Measurements from ENCODE around the gene SSU72. TPM values are rescaled to one million over a fixed set of nuclear protein-coding genes. Genes with fewer than 3 reads are reported as not detected.
"Not testable (repeated sequence)": the region's sequence is repeated elsewhere in the genome, so short reads cannot be mapped to it uniquely, and the experiment has no call there.

SSU72 gene
- total RNA-seq, 4 donors from 2014 or later, result 95.7 to 130 (median 107) TPM

DNA sequence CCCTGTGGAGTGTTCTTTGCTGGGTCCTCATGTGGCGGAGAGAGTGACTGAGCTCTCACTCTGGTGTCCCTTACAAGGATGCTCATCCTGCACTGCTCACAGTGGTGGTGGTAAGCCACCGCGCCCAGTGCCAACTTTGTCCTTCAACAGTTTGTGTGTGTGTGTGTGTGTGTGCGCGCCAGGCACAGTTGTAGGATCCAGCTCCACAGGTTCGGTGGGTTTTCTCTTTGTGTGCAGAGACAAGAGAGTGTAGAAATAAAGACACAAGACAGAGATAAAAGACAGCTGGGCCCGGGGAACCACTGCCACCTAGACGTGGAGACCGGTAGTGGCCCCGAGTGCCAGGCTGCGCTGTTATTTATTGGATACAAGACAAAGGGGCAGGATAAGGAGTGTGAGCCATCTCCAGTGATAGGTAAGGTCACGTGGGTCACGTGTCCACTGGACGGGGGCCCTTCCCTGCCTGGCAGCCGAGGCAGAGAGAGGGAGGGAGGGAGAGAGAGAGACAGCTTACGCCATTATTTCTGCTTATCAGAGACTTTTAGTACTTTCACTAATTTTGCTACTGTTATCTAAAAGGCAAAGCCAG is 69.8 kb downstream of the SSU72 start:
- ATAC-seq (ENCODE audit: low FRiP score) (peak; percentile 43), DNase-seq (ENCODE audit: low spot score) (peak; percentile 57)
- peak in 1 of 3 donors; percentile 57 for TF ChIP-seq CTCF (IDR thresholded peaks at IDR 0.05)

- DNase-seq (ENCODE audit: low spot score), result not testable (repeated sequence)
- peak; percentile 52 for ATAC-seq (ENCODE audit: low FRiP score)
Observed at GRCh38 chr1:1495461-1495975, 79.1 kb downstream of the SSU72 start.

DNA sequence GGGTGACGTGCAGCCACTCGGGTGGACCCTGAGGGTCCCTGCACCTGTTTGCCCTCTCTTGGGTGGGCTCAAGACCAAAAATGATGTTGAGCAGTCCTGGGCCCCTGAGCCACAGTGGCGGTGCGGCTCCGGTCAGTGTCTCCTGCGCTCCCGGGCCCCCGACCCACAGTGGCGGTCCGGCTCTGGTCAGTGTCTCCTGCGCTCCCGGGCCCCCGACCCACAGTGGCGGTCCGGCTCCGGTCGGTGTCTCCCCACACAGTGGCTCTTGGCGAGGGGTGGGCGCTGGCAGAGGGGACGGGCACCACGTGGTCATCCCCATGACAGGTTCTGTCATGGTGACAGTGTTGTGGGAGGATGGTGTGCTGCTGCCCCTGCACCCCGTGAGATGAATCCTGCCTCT is 80.4 kb downstream of the SSU72 start:
- DNase-seq (ENCODE audit: low spot score); ATAC-seq (ENCODE audit: low FRiP score): not testable (repeated sequence)

Other genes starting within 250 kb of the SSU72 start
- under 1 TPM; 0.12 to 0.32 (median 0.16) TPM for gene TAS1R3, start 243.6 kb downstream of the SSU72 start, total RNA-seq
- 10 to 100 TPM; 56.6 to 65.0 (median 61.8) TPM for gene DVL1, start 225.4 kb downstream of the SSU72 start, total RNA-seq
- gene MXRA8, start 216.3 kb downstream of the SSU72 start, total RNA-seq, result 100 to 1,000 TPM in 1 of 4 donors, 10 to 100 TPM in 3; 78.2 to 147 (median 83.3) TPM
- 100 to 1,000 TPM in 3 of 4 donors, 10 to 100 TPM in 1; 96.3 to 115 (median 105) TPM for gene AURKAIP1, start 199.7 kb downstream of the SSU72 start, total RNA-seq
- 100 to 1,000 TPM; 142 to 273 (median 204) TPM for gene CCNL2, start 175.5 kb downstream of the SSU72 start, total RNA-seq
- 100 to 1,000 TPM; 106 to 170 (median 136) TPM for gene MRPL20, start 167.6 kb downstream of the SSU72 start, total RNA-seq
- 1 to 10 TPM; 2.6 to 7.3 (median 3.8) TPM for gene ANKRD65, start 153.6 kb downstream of the SSU72 start, total RNA-seq
- 10 to 100 TPM in 3 of 4 donors, 1 to 10 TPM in 1; 6.8 to 21.1 (median 13.8) TPM for gene VWA1, start 139.2 kb downstream of the SSU72 start, total RNA-seq
- gene ATAD3C, start 125.2 kb downstream of the SSU72 start, total RNA-seq, result 1 to 10 TPM in 2 of 4 donors, under 1 TPM in 1, not detected in 1; 0.69 to 3.5 (median 2.4) TPM
- gene ATAD3B, start 103.1 kb downstream of the SSU72 start, total RNA-seq, result 10 to 100 TPM; 11.0 to 91.6 (median 16.5) TPM
- gene ATAD3A, start 62.7 kb downstream of the SSU72 start, total RNA-seq, result 10 to 100 TPM; 17.3 to 38.5 (median 20.7) TPM
- gene TMEM240, start 34.2 kb downstream of the SSU72 start, total RNA-seq, result 1 to 10 TPM; 2.6 to 3.5 (median 3.1) TPM
- 1 to 10 TPM in 3 of 4 donors, not detected in 1; 1.9 to 2.6 (median 2.2) TPM for gene FNDC10, start 25.3 kb upstream of the SSU72 start, total RNA-seq
- 10 to 100 TPM; 33.7 to 52.2 (median 40.2) TPM for gene MIB2, start 40.6 kb upstream of the SSU72 start, total RNA-seq
- gene MMP23B, start 57.3 kb upstream of the SSU72 start, total RNA-seq, result 10 to 100 TPM in 3 of 4 donors, 1 to 10 TPM in 1; 9.8 to 61.7 (median 18.5) TPM
- 10 to 100 TPM; 16.3 to 25.3 (median 19.2) TPM for gene CDK11B, start 84.1 kb upstream of the SSU72 start, total RNA-seq
- gene SLC35E2B, start 117.9 kb upstream of the SSU72 start, total RNA-seq, result 10 to 100 TPM; 22.1 to 52.9 (median 36.0) TPM
- 10 to 100 TPM; 25.0 to 77.7 (median 39.0) TPM for gene CDK11A, start 149.5 kb upstream of the SSU72 start, total RNA-seq
- gene NADK, start 203.6 kb upstream of the SSU72 start, total RNA-seq, result 100 to 1,000 TPM in 3 of 4 donors, 10 to 100 TPM in 1; 97.2 to 136 (median 114) TPM

Data from omental fat pad (tissue), 4 donors.